ENCODE results near the gene TBX15. TPM values are rescaled to one million over a fixed set of nuclear protein-coding genes. Genes with fewer than 3 reads are reported as not detected.

TBX15 gene
- total RNA-seq, 4 donors from 2014 or later, result 3.3 to 10.8 (median 3.5) TPM

DNA sequence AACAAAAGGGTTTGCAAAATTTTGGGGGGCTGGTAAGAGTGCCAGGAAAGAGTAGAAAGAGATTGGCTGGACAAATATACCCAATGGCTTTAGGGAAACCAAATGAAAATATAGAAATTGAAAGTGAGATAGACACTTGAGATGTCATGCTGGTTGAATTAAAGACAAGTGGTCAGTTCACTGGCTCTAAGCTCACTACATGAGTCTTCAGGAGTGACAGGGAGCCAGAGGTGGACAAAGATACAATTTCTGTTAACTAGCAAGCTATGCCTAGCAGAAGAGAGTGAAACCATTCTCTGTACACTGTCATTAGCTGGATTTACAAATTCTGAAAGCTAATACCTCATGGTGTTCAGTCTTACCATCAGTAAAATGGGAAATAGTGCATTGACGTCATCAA is 82.5 kb downstream of the TBX15 start:
- Histone ChIP-seq H3K27ac (no peak overlapping the region), H3K9me3 (no peaks in the 10 kb centered on the region), H3K27me3 (no peaks in the 10 kb centered on the region), H3K36me3 (no peaks in the 10 kb centered on the region), H3K4me3 (no peak overlapping the region), H3K4me1 (no peaks in the 10 kb centered on the region)
- WGBS, result 88% methylated on average over 1 of the region's 1 CpG
- TF ChIP-seq POLR2A (IDR thresholded peaks at IDR 0.05), result no peak
- TF ChIP-seq, protein P1, sequence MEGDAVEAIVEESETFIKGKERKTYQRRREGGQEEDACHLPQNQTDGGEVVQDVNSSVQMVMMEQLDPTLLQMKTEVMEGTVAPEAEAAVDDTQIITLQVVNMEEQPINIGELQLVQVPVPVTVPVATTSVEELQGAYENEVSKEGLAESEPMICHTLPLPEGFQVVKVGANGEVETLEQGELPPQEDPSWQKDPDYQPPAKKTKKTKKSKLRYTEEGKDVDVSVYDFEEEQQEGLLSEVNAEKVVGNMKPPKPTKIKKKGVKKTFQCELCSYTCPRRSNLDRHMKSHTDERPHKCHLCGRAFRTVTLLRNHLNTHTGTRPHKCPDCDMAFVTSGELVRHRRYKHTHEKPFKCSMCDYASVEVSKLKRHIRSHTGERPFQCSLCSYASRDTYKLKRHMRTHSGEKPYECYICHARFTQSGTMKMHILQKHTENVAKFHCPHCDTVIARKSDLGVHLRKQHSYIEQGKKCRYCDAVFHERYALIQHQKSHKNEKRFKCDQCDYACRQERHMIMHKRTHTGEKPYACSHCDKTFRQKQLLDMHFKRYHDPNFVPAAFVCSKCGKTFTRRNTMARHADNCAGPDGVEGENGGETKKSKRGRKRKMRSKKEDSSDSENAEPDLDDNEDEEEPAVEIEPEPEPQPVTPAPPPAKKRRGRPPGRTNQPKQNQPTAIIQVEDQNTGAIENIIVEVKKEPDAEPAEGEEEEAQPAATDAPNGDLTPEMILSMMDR (IDR thresholded peaks at IDR 0.05), result no peak
- no peak for TF ChIP-seq EP300 (IDR thresholded peaks at IDR 0.05)
- TF ChIP-seq POLR2AphosphoS5 (IDR thresholded peaks at IDR 0.05), result no peak
- no peak for DNase-seq (ENCODE audit: low spot score in 2 of 2)

DNA sequence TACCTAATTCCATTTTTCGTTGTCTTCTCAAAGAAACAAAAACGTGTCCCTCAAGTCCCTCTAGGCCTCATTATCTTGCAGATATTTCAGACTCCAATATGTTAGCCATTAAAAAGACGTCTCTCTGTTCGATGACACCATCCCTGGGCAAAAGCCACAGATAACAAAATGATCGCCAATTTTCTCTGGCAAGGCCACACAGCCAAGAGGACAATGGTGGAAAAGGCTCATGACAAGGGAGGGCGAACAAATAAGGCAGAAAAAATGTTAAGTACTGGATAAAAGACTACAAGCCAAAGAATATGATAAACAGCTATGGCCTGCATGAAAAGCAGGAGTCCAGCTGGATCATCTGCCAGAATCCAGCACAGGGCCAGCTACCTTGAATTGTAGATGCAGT is 82.9 kb downstream of the TBX15 start:
- Histone ChIP-seq H3K9me3 (no peaks in the 10 kb centered on the region), H3K4me1 (no peaks in the 10 kb centered on the region), H3K36me3 (no peaks in the 10 kb centered on the region), H3K4me3 (no peak overlapping the region), H3K27me3 (no peaks in the 10 kb centered on the region), H3K27ac (no peak overlapping the region)
- WGBS, result 49% methylated on average over 6 of the region's 6 CpGs
- no peak for DNase-seq (ENCODE audit: low spot score in 2 of 2)
- TF ChIP-seq POLR2A (IDR thresholded peaks at IDR 0.05), result no peak
- no peak for TF ChIP-seq POLR2AphosphoS5 (IDR thresholded peaks at IDR 0.05)
- TF ChIP-seq EP300 (IDR thresholded peaks at IDR 0.05), result no peak

DNA sequence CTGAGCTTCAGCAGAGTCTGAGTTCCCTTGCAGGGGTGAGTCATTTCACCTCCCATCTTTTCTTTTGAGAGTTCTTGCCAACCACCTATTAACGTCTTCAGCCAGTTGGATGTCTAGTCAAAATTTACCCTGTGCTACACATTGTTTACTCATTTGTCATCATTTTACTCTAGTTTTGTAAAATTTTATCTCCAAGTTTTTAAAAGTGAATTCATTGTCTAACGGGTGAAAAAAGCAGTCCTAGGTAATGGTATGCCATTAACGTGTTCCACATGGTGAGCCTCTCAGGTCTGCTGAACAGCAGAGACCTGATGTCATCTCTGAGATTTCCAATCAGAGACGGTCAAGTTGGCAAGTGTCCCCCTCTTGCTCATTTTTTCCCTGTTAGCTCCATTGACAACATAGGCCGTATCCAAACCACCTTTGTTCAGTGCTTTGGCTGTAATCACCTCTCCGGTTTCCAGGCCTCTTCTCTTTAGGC is 85.4 kb downstream of the TBX15 start:
- H3K27ac ChIP-seq, result no peak overlapping the region
- H3K27me3 ChIP-seq, result no peaks in the 10 kb centered on the region
- no peaks in the 10 kb centered on the region for H3K9me3 ChIP-seq
- H3K4me1 ChIP-seq, result no peaks in the 10 kb centered on the region
- DNase-seq (ENCODE audit: low spot score in 2 of 2), result no peak
- WGBS, result 77% methylated on average over 6 of the region's 6 CpGs
- H3K4me3 ChIP-seq, result no peak overlapping the region
- H3K36me3 ChIP-seq, result no peaks in the 10 kb centered on the region
- no peak for TF ChIP-seq POLR2AphosphoS5 (IDR thresholded peaks at IDR 0.05)
- no peak for TF ChIP-seq EP300 (IDR thresholded peaks at IDR 0.05)
- TF ChIP-seq, protein P1 (IDR thresholded peaks at IDR 0.05), result no peak
- no peak for TF ChIP-seq POLR2A (IDR thresholded peaks at IDR 0.05)

DNA sequence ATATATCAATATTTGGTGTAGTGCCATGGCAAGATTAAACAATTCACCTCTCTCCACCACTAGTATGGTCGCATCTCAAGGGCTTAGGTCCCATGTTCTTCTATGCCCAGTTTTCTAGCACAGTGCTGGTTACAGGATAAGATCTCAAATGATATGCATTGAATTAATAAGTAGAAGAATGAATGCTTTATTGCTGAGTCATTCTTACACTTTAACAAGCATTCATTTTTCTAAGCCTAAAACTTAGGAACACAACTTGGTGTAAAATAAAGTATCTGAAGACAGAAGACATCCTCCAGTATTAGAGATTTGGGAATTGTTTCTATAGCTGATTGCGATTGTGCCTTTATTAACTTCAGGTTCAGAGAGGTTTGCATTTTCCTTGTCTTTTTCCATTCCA is 85.8 kb downstream of the TBX15 start:
- TF ChIP-seq, protein P1 (IDR thresholded peaks at IDR 0.05), result no peak
- TF ChIP-seq POLR2A (IDR thresholded peaks at IDR 0.05) (no peak), POLR2AphosphoS5 (IDR thresholded peaks at IDR 0.05) (no peak), EP300 (IDR thresholded peaks at IDR 0.05) (no peak)
- Histone ChIP-seq H3K4me1 (no peaks in the 10 kb centered on the region), H3K36me3 (peaks cover 2% of the 10 kb centered on the region), H3K9me3 (no peaks in the 10 kb centered on the region), H3K4me3 (no peak overlapping the region), H3K27ac (no peak overlapping the region), H3K27me3 (no peaks in the 10 kb centered on the region)
- 89% methylated on average over 2 of the region's 2 CpGs for WGBS
- DNase-seq (ENCODE audit: low spot score in 2 of 2), result no peak

DNA sequence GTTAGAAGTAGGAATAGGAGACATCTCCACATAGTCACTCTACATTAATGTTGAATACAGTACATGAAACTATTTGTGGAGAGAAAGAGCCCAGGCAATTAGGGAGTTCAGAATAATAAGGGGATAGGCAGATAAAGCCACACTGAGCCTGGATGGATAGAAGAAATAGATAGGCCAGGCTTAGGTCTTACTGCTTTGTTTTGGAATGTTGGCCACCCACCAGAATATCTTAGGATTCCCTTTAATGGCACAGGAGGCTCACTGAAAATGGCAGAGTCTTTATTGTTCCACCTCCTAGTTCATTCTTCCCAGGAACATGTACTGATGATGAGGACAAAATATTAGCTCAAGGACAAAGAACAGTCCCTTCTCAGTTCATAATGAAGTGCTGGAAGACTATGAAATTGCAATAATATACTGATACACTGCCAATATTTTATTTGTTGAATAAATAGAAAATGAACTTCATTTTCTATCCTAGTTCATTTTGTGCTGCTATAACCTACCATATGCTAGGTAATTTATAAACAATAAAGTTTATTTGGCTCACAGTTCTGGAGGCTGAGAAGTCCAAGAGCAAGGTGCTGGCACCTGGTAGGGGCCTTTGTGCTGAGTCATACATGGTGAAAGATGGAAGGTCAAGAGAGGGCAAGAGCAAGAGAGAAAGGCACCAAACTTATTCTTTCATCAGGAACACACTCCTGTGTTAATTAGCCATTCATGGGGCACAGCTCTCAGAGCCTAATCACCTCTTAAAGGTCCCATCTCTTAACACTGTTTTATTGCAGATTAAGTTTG is 87.3 kb downstream of the TBX15 start:
- Histone ChIP-seq H3K27ac (no peak overlapping the region), H3K27me3 (no peaks in the 10 kb centered on the region), H3K9me3 (no peaks in the 10 kb centered on the region), H3K36me3 (peaks cover 4% of the 10 kb centered on the region), H3K4me1 (no peaks in the 10 kb centered on the region), H3K4me3 (no peak overlapping the region)
- DNase-seq (ENCODE audit: low spot score in 2 of 2), result no peak
- TF ChIP-seq, protein P1 (IDR thresholded peaks at IDR 0.05), result no peak
- no peak for TF ChIP-seq EP300 (IDR thresholded peaks at IDR 0.05)
- no peak for TF ChIP-seq POLR2A (IDR thresholded peaks at IDR 0.05)
- TF ChIP-seq POLR2AphosphoS5 (IDR thresholded peaks at IDR 0.05), result no peak

All from suprapubic skin (tissue), 4 donors.